ENCODE results near the gene ERBB4. TPM values are rescaled to one million over a fixed set of nuclear protein-coding genes. Genes with fewer than 3 reads are reported as not detected.

The ERBB4 gene
- total RNA-seq, 2 experiments from 2014 or later, result not detected

DNA sequence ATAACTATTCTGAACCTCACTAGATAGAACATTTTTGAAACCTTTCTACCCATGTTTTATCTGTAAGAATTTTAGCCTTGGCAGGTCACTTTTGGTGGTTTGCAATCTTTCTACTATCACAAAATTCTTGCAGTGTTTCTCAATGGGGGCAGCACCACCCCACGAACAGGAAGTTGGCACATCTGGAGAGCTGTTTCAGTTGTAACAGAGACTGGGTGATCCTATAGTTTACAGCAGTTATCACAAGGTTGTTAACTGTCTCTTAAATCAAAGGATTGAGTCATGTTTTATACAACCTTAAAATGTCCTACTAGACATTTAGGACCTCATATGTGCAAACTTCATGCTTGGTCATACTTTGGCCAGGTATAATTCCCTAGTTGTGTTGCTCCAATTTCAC lies 829.2 kb downstream of the ERBB4 start:
- DNase-seq (ENCODE audit: low spot score), result no peak
- no peaks in the 10 kb centered on the region for H3K9me3 ChIP-seq (ENCODE audit: low read length)
- H3K9me2 ChIP-seq (ENCODE audit: insufficient read depth, low read length), result no peaks in the 10 kb centered on the region
- no peaks in the 10 kb centered on the region for H3K79me2 ChIP-seq (ENCODE audit: insufficient read depth, low read depth, low read length)
- no peak overlapping the region for H3K27ac ChIP-seq (ENCODE audit: low read depth, low read length, poor library complexity, severe bottlenecking)
- no peak overlapping the region for H2AFZ ChIP-seq (ENCODE audit: low read length)
- intact Hi-C loops (cut with micrococcal nuclease; ENCODE audit: unreplicated experiment), result no loop called here
- BruUV-seq (replicated peaks), result no TSS peak
- no peaks in the 10 kb centered on the region for H4K20me1 ChIP-seq (ENCODE audit: insufficient read depth, low read length)
- TF ChIP-seq, protein P1, sequence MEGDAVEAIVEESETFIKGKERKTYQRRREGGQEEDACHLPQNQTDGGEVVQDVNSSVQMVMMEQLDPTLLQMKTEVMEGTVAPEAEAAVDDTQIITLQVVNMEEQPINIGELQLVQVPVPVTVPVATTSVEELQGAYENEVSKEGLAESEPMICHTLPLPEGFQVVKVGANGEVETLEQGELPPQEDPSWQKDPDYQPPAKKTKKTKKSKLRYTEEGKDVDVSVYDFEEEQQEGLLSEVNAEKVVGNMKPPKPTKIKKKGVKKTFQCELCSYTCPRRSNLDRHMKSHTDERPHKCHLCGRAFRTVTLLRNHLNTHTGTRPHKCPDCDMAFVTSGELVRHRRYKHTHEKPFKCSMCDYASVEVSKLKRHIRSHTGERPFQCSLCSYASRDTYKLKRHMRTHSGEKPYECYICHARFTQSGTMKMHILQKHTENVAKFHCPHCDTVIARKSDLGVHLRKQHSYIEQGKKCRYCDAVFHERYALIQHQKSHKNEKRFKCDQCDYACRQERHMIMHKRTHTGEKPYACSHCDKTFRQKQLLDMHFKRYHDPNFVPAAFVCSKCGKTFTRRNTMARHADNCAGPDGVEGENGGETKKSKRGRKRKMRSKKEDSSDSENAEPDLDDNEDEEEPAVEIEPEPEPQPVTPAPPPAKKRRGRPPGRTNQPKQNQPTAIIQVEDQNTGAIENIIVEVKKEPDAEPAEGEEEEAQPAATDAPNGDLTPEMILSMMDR (conservative IDR thresholded peaks at IDR 0.05; ENCODE audit: low read length), result no peak
- TF ChIP-seq EZH2phosphoT487 (IDR thresholded peaks at IDR 0.05; ENCODE audit: borderline replicate concordance, low read depth, low read length), result no peak
- ChIA-PET CTCF (ENCODE audit: unreplicated experiment) (no interaction called here), POLR2A (no interaction called here)
- no peaks in the 10 kb centered on the region for H3K36me3 ChIP-seq (ENCODE audit: insufficient read depth, low read length)
- H3K4me2 ChIP-seq (ENCODE audit: low read length), result no peak overlapping the region
- H3K4me3 ChIP-seq (ENCODE audit: low read depth, low read length, poor library complexity, severe bottlenecking), result no peak overlapping the region
- H3K4me1 ChIP-seq (ENCODE audit: insufficient read depth, low read length, poor library complexity, severe bottlenecking), result no peaks in the 10 kb centered on the region

- Histone ChIP-seq H3K4me3 (ENCODE audit: low read depth, low read length, poor library complexity, severe bottlenecking) (no peak overlapping the region), H3K79me2 (ENCODE audit: insufficient read depth, low read depth, low read length) (no peaks in the 10 kb centered on the region), H3K9me2 (ENCODE audit: insufficient read depth, low read length) (no peaks in the 10 kb centered on the region), H2AFZ (ENCODE audit: low read length) (no peak overlapping the region), H3K4me1 (ENCODE audit: insufficient read depth, low read length, poor library complexity, severe bottlenecking) (no peaks in the 10 kb centered on the region), H3K4me2 (ENCODE audit: low read length) (no peak overlapping the region), H3K27ac (ENCODE audit: low read depth, low read length, poor library complexity, severe bottlenecking) (no peak overlapping the region), H4K20me1 (ENCODE audit: insufficient read depth, low read length) (no peaks in the 10 kb centered on the region), H3K36me3 (ENCODE audit: insufficient read depth, low read length) (no peaks in the 10 kb centered on the region), H3K9me3 (ENCODE audit: low read length) (no peaks in the 10 kb centered on the region)
- intact Hi-C loops (cut with micrococcal nuclease; ENCODE audit: unreplicated experiment), result no loop called here
- DNase-seq (ENCODE audit: low spot score), result no peak
- no TSS peak for BruUV-seq (replicated peaks)
- no peak for TF ChIP-seq EZH2phosphoT487 (IDR thresholded peaks at IDR 0.05; ENCODE audit: borderline replicate concordance, low read depth, low read length)
- TF ChIP-seq, protein P1 (conservative IDR thresholded peaks at IDR 0.05; ENCODE audit: low read length), result no peak
- ChIA-PET POLR2A (interaction anchor here (0.6 to 0.7 kb wide), 2 partner anchors 73 to 673 kb away, joined by 3 read pairs; no protein-coding TSS in a partner anchor), CTCF (ENCODE audit: unreplicated experiment) (no interaction called here)
Observed at GRCh38 chr2:211692689-211693088, 845.9 kb downstream of the ERBB4 start.

DNA sequence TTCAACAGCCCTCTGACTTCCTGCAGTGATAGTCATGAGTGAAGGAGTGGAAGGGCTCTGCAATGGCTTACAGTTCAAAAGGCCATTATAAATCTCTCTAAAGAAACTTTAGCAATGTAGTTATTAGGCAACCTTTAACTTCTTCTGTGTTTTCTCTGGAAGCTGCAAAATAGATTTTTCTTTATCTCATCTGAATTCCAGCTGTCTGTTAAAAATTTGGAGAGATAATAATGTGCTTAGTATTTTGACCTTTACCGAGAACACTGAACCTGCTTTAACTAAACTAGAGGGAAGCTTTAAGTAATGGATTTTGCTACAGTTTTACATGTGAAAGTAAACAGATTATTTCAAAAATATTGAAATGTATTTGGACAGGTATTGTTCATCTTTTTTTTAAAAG lies 847.9 kb downstream of the ERBB4 start:
- CTCF ChIA-PET (ENCODE audit: unreplicated experiment), result no interaction called here
- H3K36me3 ChIP-seq (ENCODE audit: insufficient read depth, low read length), result no peaks in the 10 kb centered on the region
- no peaks in the 10 kb centered on the region for H3K9me2 ChIP-seq (ENCODE audit: insufficient read depth, low read length)
- no peaks in the 10 kb centered on the region for H3K79me2 ChIP-seq (ENCODE audit: insufficient read depth, low read depth, low read length)
- H2AFZ ChIP-seq (ENCODE audit: low read length), result no peak overlapping the region
- no peaks in the 10 kb centered on the region for H3K9me3 ChIP-seq (ENCODE audit: low read length)
- no peak for DNase-seq (ENCODE audit: low spot score)
- no peak for TF ChIP-seq EZH2phosphoT487 (IDR thresholded peaks at IDR 0.05; ENCODE audit: borderline replicate concordance, low read depth, low read length)
- TF ChIP-seq, protein P1 (conservative IDR thresholded peaks at IDR 0.05; ENCODE audit: low read length), result no peak
- POLR2A ChIA-PET, result interaction anchor here (0.6 to 1.2 kb wide), 2 partner anchors 41 to 184 kb away, joined by 5 read pairs; no protein-coding TSS in a partner anchor
- H4K20me1 ChIP-seq (ENCODE audit: insufficient read depth, low read length), result no peaks in the 10 kb centered on the region
- no peak overlapping the region for H3K4me2 ChIP-seq (ENCODE audit: low read length)
- intact Hi-C loops (cut with micrococcal nuclease; ENCODE audit: unreplicated experiment), result no loop called here
- H3K4me1 ChIP-seq (ENCODE audit: insufficient read depth, low read length, poor library complexity, severe bottlenecking), result no peaks in the 10 kb centered on the region
- no TSS peak for BruUV-seq (replicated peaks)
- no peak overlapping the region for H3K4me3 ChIP-seq (ENCODE audit: low read depth, low read length, poor library complexity, severe bottlenecking)
- no peak overlapping the region for H3K27ac ChIP-seq (ENCODE audit: low read depth, low read length, poor library complexity, severe bottlenecking)
